Breast epithelium (tissue), 4 donors: ENCODE measurements around the gene GABPB1. TPM values are rescaled to one million over a fixed set of nuclear protein-coding genes. Genes with fewer than 3 reads are reported as not detected.

Source experiments
- DNase-seq, 2 donors: peaks; one replicate each; pipeline ENCODE4 v3.0.0-alpha.2; 2019; ENCODE audit warnings: low spot score in 2 of 2
- H3K27ac ChIP-seq, 2 donors: fragments of 200-600 bp; sonication (generic) in 1 of 2; one replicate each; pipeline ENCODE4 v1.5.1; 2016 to 2019; ENCODE audit warnings: mild to moderate bottlenecking in 1 of 2
- H3K27me3 ChIP-seq, 2 donors: fragments of 200-600 bp; sonication (generic) in 1 of 2; one replicate each; pipeline versions ENCODE4 v1.5.1 to v1.6.0; 2017 to 2019; ENCODE audit warnings: control low read depth in 1 of 2, mild to moderate bottlenecking in 1 of 2
- H3K36me3 ChIP-seq: fragments of 200-600 bp; one replicate; pipeline ENCODE4 v1.5.1; 2019
- H3K4me1 ChIP-seq, 2 donors: fragments of 200-600 bp; sonication (generic); one replicate each; pipeline ENCODE4 v1.5.1; 2016 to 2019; ENCODE audit warnings: control low read depth in 1 of 2
- H3K4me3 ChIP-seq, 3 donors: fragments of 200-600 bp; sonication (generic); 1 replicate in 2 of 3; 2 replicates in 1 of 3; pipeline ENCODE4 v1.5.1; 2016 to 2019; ENCODE audit warnings: mild to moderate bottlenecking in 3 of 3, moderate library complexity in 2 of 3
- H3K9me3 ChIP-seq, 2 donors: fragments of 200-600 bp; sonication (generic) in 1 of 2; one replicate each; pipeline ENCODE4 v1.5.1; 2016 to 2019; ENCODE audit warnings: control low read depth in 1 of 2
- POLR2A ChIP-seq: fragments of 450-650 bp; IDR thresholded peaks from one replicate; pipeline ENCODE4 v1.6.1; 2016; ENCODE audit warnings: antibody characterized with exemption, mild to moderate bottlenecking, moderate library complexity
- POLR2AphosphoS5 ChIP-seq, 3 donors: sonication (generic); formaldehyde crosslinking; IDR thresholded peaks; one replicate each; pipeline ENCODE4 v1.6.1; 2017; ENCODE audit warnings: antibody characterized with exemption in 3 of 3
- intact Hi-C: fragments of 100-400 bp; cut with DNase I; formaldehyde crosslinking; loops from one replicate; pipeline ENCODE4 v1.15.1; 2023; ENCODE audit warnings: low total_unique reads
- total RNA-seq, 3 donors: library from RNA; depleted of rRNA; stranded (reverse); fragments of >200 nt; gene quantifications; one replicate each; pipeline ENCODE4 v1.1.0, GENCODE V29; 2016
- TF ChIP-seq, protein P1 (sequence below), 3 donors: fragments of 450-650 bp; IDR thresholded peaks; one replicate each; pipeline ENCODE4 v1.5.1; 2016 to 2017; ENCODE audit warnings: antibody characterized with exemption in 3 of 3, mild to moderate bottlenecking in 3 of 3, moderate library complexity in 3 of 3

GABPB1 gene
- total RNA-seq, 3 donors from 2014 or later = 14.6 to 37.4 (median 35.9) TPM

DNA sequence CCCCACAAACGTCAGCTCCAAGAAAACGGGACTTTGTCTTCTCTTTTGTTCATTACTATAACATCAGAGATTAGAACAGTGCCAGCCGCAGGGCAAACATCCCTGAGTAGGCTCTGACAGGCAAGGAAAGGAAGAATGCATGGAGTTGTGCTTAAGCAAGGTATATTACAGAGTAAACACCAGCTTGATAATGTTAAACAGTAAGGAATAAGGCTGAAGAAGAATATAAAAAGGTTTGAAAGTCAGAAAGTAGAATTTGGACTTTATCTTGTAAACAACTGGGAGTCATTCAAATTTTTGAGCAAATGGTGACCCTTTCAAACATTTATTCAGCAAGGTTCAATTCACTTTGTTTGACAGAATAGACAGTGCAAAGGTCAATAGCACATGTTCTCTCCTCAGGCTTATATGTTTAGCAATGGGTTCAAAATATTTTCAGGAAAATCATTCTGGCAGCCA lies 11.0 kb downstream of the GABPB1 start:
- Histone ChIP-seq H3K36me3 (no peaks in the 10 kb centered on the region), H3K4me1 (no peaks in the 10 kb centered on the region), H3K27ac (no peak overlapping the region), H3K4me3 (no peak overlapping the region), H3K27me3 (no peaks in the 10 kb centered on the region), H3K9me3 (no peaks in the 10 kb centered on the region)
- intact Hi-C loops = no loop called here
- no peak for DNase-seq
- TF ChIP-seq, protein P1, sequence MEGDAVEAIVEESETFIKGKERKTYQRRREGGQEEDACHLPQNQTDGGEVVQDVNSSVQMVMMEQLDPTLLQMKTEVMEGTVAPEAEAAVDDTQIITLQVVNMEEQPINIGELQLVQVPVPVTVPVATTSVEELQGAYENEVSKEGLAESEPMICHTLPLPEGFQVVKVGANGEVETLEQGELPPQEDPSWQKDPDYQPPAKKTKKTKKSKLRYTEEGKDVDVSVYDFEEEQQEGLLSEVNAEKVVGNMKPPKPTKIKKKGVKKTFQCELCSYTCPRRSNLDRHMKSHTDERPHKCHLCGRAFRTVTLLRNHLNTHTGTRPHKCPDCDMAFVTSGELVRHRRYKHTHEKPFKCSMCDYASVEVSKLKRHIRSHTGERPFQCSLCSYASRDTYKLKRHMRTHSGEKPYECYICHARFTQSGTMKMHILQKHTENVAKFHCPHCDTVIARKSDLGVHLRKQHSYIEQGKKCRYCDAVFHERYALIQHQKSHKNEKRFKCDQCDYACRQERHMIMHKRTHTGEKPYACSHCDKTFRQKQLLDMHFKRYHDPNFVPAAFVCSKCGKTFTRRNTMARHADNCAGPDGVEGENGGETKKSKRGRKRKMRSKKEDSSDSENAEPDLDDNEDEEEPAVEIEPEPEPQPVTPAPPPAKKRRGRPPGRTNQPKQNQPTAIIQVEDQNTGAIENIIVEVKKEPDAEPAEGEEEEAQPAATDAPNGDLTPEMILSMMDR (IDR thresholded peaks at IDR 0.05) = no peak
- no peak for TF ChIP-seq POLR2A
- no peak for TF ChIP-seq POLR2AphosphoS5 (IDR thresholded peaks at IDR 0.05)

DNA sequence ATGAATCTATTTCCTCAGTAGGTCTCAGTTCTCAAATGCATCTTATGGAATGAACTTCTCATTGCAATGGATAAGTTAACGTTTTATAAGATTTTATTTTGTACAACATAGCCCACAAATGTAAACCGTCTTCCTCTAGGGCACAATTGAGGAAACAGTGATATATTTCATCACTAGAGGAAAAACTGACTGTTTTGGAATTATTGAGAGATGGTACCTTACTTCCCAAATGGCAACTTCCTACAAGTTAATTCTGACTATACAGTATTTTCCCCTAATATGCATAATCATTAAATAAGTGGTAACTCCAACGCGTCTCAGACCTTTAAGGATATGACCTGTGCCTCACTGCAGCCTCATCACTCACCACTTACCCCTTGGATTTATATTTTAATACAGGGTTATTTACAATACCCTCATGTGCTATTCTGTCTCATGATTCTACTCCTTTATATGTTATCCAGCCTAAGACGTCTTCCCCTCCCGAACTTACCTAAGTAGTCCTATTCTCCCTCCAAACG lies 13.3 kb downstream of the GABPB1 start:
- Histone ChIP-seq H3K27ac (no peak overlapping the region), H3K4me3 (no peak overlapping the region), H3K9me3 (no peaks in the 10 kb centered on the region), H3K36me3 (no peaks in the 10 kb centered on the region), H3K4me1 (no peaks in the 10 kb centered on the region), H3K27me3 (no peaks in the 10 kb centered on the region)
- no peak for DNase-seq
- TF ChIP-seq POLR2AphosphoS5 (IDR thresholded peaks at IDR 0.05) = no peak
- TF ChIP-seq, protein P1 (IDR thresholded peaks at IDR 0.05) = no peak
- no peak for TF ChIP-seq POLR2A
- intact Hi-C loops = no loop called here

DNA sequence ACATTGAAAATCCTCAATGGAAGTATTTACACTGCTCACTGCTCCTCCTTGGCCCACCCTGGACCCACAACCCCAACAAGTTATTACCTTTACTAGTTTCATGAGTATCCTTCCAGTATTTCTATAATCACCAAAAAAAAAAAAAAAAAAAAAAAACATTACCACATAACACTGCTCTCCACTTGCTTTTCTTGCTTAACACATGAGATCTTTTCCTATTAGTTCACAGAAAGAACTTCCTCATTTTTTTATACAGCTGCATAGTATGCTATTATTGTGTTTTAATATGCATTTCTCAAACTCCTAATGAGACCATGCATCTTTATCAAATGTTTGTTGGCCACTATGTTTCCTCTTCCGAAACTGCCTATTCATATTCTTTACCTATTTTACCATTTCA lies 14.6 kb downstream of the GABPB1 start:
- Histone ChIP-seq H3K4me1 (no peaks in the 10 kb centered on the region), H3K9me3 (no peaks in the 10 kb centered on the region), H3K27ac (no peak overlapping the region), H3K27me3 (no peaks in the 10 kb centered on the region), H3K4me3 (no peak overlapping the region), H3K36me3 (no peaks in the 10 kb centered on the region)
- no peak for DNase-seq
- intact Hi-C loops = no loop called here
- TF ChIP-seq POLR2AphosphoS5 (IDR thresholded peaks at IDR 0.05) (no peak), POLR2A (no peak)
- TF ChIP-seq, protein P1 (IDR thresholded peaks at IDR 0.05) = no peak

DNA sequence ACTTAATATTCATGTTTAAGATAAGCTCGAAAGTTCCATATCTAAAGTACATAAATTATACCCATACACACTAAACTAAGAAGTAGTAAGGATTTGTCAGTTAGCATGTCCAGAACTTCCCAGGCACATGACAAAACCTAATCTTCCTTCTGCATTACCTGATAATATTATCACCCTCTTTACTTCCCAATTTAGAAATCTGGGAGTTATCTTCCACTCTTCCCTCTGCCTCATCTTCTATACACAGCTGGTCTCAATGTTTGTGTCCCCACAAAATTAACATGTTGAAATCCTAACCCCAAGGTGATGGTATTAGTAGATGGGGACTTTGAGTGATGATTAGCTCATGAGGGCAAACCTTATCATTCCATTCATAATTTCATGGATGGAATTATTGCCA lies 15.3 kb downstream of the GABPB1 start:
- no peak overlapping the region for H3K27ac ChIP-seq
- intact Hi-C loops = no loop called here
- no peaks in the 10 kb centered on the region for H3K27me3 ChIP-seq
- H3K9me3 ChIP-seq = no peaks in the 10 kb centered on the region
- no peaks in the 10 kb centered on the region for H3K4me1 ChIP-seq
- TF ChIP-seq, protein P1 (IDR thresholded peaks at IDR 0.05) = no peak
- TF ChIP-seq POLR2A = no peak
- TF ChIP-seq POLR2AphosphoS5 (IDR thresholded peaks at IDR 0.05) = no peak
- no peak for DNase-seq
- no peaks in the 10 kb centered on the region for H3K36me3 ChIP-seq
- H3K4me3 ChIP-seq = no peak overlapping the region

DNA sequence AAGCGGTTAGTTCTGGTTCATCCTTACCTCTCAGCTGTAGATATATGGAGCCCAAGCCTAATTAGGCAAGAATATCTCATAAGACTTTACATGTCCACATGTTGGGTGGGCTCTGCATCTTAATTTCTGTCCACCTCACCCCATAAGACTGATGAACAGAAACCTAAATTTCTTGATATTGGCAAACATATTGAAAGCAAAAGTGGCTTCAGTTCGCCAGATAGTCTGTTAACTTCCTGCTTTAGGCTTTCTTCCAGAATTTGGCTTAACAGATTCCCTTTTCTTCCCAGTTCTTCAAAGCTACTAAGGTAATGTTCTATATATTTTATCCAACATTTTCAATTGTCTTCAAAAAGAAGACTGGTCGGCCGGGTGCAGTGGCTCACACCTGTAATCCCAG lies 19.7 kb downstream of the GABPB1 start:
- no peak overlapping the region for H3K4me3 ChIP-seq
- TF ChIP-seq, protein P1 (IDR thresholded peaks at IDR 0.05) = no peak
- no peak for TF ChIP-seq POLR2A
- TF ChIP-seq POLR2AphosphoS5 (IDR thresholded peaks at IDR 0.05) = no peak
- no peaks in the 10 kb centered on the region for H3K36me3 ChIP-seq
- no peak for DNase-seq
- no peaks in the 10 kb centered on the region for H3K27me3 ChIP-seq
- intact Hi-C loops = no loop called here
- H3K27ac ChIP-seq = no peak overlapping the region
- H3K9me3 ChIP-seq = no peaks in the 10 kb centered on the region
- H3K4me1 ChIP-seq = no peaks in the 10 kb centered on the region
